ENCODE results near the gene BMP7. TPM values are rescaled to one million over a fixed set of nuclear protein-coding genes. Genes with fewer than 3 reads are reported as not detected.

Gene BMP7
- total and polyA plus RNA-seq, 8 donors, result 0.12 to 2.5 (median 0.33) TPM; not detected in 1

- H3K27ac ChIP-seq, result no peak overlapping the region
These were observed 53.1 kb downstream of the BMP7 start for GRCh38 chr20:57213291-57213690.

GRCh38 chr20:57212534-57213276, 53.7 kb downstream of the BMP7 start:
- DNase-seq, result peak; percentile 70 to 89 (median 84)
- no peak for FAIRE-seq
- Histone ChIP-seq H3K4me3 (no peak overlapping the region), H3K4me1 (peaks cover 0 to 26% (median 9%) of the 10 kb centered on the region in 3 donors), H3K27me3 (no peaks in the 10 kb centered on the region), H3K36me3 (no peaks in the 10 kb centered on the region), H3K27ac (peak overlapping the region in 3 of 4 donors; percentile 0 to 57 (median 55)), H3K9me3 (no peaks in the 10 kb centered on the region)
- intact Hi-C loops (cut with DNase I), result no loop called here
- peak; percentile 92 to 97 (median 96) for ATAC-seq
- no peak for TF ChIP-seq CTCF (IDR thresholded peaks at IDR 0.05)
- 40 to 42% methylated on average over 23 of the region's 23 CpGs for WGBS, 2 donors

More at GRCh38 chr20:57213291-57213690, 53.1 kb downstream of the BMP7 start:
- intact Hi-C loops (cut with DNase I), result no loop called here
- peaks cover 0 to 26% (median 9%) of the 10 kb centered on the region in 3 donors for H3K4me1 ChIP-seq
- ATAC-seq (no peak), FAIRE-seq (no peak), DNase-seq (peak in 2 of 6 donors; percentile 6 to 11)
- WGBS, 2 donors, result 92 to 97% methylated on average over 6 of the region's 6 CpGs
- no peaks in the 10 kb centered on the region for H3K27me3 ChIP-seq
- H3K9me3 ChIP-seq, result no peaks in the 10 kb centered on the region
- no peak for TF ChIP-seq CTCF (IDR thresholded peaks at IDR 0.05)
- no peak overlapping the region for H3K4me3 ChIP-seq
- H3K36me3 ChIP-seq, result no peaks in the 10 kb centered on the region

- no peak for FAIRE-seq
- ATAC-seq, result peak in 2 of 4 donors; percentile 3 to 9
These were observed 54.4 kb downstream of the BMP7 start for GRCh38 chr20:57211908-57212533.

GRCh38 chr20:57211406-57211805, 55.0 kb downstream of the BMP7 start:
- WGBS, 2 donors, result 93 to 96% methylated on average over 2 of the region's 2 CpGs
- peak in 1 of 6 donors; percentile 13 for DNase-seq
- TF ChIP-seq CTCF (IDR thresholded peaks at IDR 0.05), result no peak
- H3K27me3 ChIP-seq, result no peaks in the 10 kb centered on the region
- intact Hi-C loops (cut with DNase I), result no loop called here
- no peak for ATAC-seq
- no peak overlapping the region for H3K27ac ChIP-seq
- no peaks in the 10 kb centered on the region for H3K9me3 ChIP-seq
- H3K36me3 ChIP-seq, result no peaks in the 10 kb centered on the region
- peaks cover 0 to 26% (median 9%) of the 10 kb centered on the region in 3 donors for H3K4me1 ChIP-seq
- FAIRE-seq, result no peak
- H3K4me3 ChIP-seq, result no peak overlapping the region

More at GRCh38 chr20:57211908-57212533, 54.4 kb downstream of the BMP7 start:
- H3K27me3 ChIP-seq, result no peaks in the 10 kb centered on the region
- no peak for TF ChIP-seq CTCF (IDR thresholded peaks at IDR 0.05)
- no peaks in the 10 kb centered on the region for H3K36me3 ChIP-seq
- intact Hi-C loops (cut with DNase I), result no loop called here
- peaks cover 0 to 26% (median 9%) of the 10 kb centered on the region in 3 donors for H3K4me1 ChIP-seq
- peak in 2 of 6 donors; percentile 25 to 49 for DNase-seq
- no peak overlapping the region for H3K4me3 ChIP-seq
- H3K27ac ChIP-seq, result peak overlapping the region in 3 of 4 donors; percentile 0 to 57 (median 55)
- no peaks in the 10 kb centered on the region for H3K9me3 ChIP-seq
- 89 to 90% methylated on average over 25 of the region's 25 CpGs for WGBS, 2 donors

All from pancreas (tissue), 10 donors.